ENCODE results near the gene IQCH.
"Not testable (repeated sequence)": the region's sequence is repeated elsewhere in the genome, so short reads cannot be mapped to it uniquely, and the experiment has no call there.

The IQCH gene

DNA sequence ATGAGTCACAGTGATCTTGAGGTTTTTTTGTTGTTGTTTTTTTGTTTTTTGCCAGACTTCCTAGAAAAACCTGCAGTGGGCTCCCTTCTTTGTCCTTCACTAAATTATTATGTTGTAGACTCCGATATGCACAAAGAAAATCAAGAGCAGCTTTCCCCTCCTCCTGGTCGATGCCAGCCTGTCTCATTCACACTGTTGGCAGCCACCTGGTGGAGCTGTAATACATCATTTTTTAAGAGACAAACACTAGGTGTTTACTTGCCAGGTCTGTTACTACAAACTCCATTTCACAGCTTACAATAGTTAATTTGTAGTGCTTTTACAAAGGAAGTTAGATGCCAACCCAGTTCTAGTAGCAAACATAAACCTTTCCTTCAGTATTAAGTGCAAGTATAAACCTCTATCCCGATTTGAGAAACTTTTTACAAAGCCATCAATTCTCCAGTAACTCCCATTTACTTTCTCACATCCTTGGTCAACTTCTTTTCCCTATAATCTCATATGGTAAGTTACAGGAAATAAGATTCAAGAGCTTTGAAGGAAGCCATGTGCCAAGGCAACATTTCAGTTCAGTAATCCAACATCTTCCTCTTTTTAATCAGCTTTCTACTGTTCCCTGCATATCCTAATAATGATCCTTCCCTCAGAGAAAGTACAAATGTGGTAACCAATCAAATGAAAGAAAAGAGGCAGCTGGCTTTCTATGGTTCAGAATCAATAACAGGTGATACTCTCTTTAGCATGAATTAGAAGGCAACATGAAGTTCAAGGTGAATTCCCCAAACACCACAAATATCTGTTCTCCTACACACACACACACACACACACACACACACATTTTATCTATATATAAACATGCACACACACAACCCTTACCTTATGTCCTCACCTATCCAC lies 14.1 kb upstream of the IQCH start:
- peaks cover 0 to 25% (median 7%) of the 10 kb centered on the region in 11 experiments; a peak in 9 of 22 replicates for H4K20me1 ChIP-seq
- no peak overlapping the region for H3K9ac ChIP-seq
- H3K4me2 ChIP-seq, result peak overlapping the region; percentile 58 to 80 (median 74)
- H3K27ac ChIP-seq, result peak overlapping the region in 2 of 11 experiments; percentile 4 to 17; a peak in 1 of 22 replicates
- peaks cover 0 to 8% (median 0%) of the 10 kb centered on the region in 11 experiments; a peak in 3 of 22 replicates for H3K9me3 ChIP-seq (replicated peaks in 1 of 11)
- peaks cover 36 to 44% (median 39%) of the 10 kb centered on the region in 10 experiments for H3K4me1 ChIP-seq
- TF ChIP-seq Cebpa-rat (IDR thresholded peaks at IDR 0.05), result no peak
- H3K4me3 ChIP-seq, result no peak overlapping the region
- H3K27me3 ChIP-seq, result no peaks in the 10 kb centered on the region
- H3K36me3 ChIP-seq, result peaks cover 0 to 24% (median 9%) of the 10 kb centered on the region in 11 experiments; a peak in 13 of 22 replicates

DNA sequence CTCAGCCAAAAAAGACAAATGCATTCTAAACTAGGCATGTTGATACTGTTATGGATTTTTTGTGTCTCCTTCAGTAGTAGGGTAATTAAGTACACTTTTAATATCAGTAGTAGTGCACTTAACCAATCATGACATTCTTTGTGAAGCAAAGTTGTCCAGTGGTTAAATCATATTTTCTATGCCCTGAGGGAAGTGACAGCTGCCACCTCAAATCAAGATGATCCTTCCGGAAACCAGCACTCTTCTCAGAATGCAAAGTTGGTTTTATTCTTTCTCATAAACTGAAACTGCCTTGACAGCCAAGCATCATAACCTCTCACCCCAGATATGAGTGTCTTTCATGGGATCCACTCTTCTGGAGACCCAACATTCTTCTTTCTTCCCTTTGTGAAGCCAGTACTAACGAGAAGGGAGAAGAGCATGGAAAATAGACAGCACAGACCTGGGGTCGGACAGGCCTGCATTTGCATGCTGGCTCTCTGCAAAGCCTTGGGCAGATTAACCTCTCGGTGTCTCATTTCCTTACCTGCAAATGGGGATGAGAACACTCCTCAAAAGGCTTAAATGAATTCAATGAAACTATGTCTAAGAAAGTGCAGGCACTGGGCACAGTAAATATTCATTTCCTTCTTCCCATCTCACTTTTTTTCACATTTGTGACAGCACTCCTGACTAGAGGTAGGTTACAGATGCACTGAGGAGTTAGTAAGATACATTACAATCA lies 13.3 kb upstream of the IQCH start:
- no peak for TF ChIP-seq Cebpa-rat (IDR thresholded peaks at IDR 0.05)
- H3K9ac ChIP-seq, result peak overlapping the region in 3 of 11 experiments; percentile 4 to 35 (median 10); a peak in 2 of 22 replicates
- H3K4me2 ChIP-seq, result peak overlapping the region; percentile 58 to 80 (median 74)
- peaks cover 36 to 44% (median 39%) of the 10 kb centered on the region in 10 experiments for H3K4me1 ChIP-seq
- peak overlapping the region in 4 of 11 experiments; percentile 8 to 21 (median 13); a peak in 6 of 22 replicates for H3K27ac ChIP-seq
- peaks cover 4 to 16% (median 6%) of the 10 kb centered on the region in 11 experiments; a peak in 20 of 22 replicates for H3K9me3 ChIP-seq (replicated peaks in 1 of 11)
- H4K20me1 ChIP-seq, result peaks cover 0 to 25% (median 7%) of the 10 kb centered on the region in 11 experiments; a peak in 9 of 22 replicates
- 0 out of 20 replicates have a peak overlapping the region, but pooled peaks of 1 of the 10 experiments have one; percentile 10 for H3K4me3 ChIP-seq
- peaks cover 7 to 25% (median 11%) of the 10 kb centered on the region in 11 experiments; a peak in 20 of 22 replicates for H3K36me3 ChIP-seq
- no peaks in the 10 kb centered on the region for H3K27me3 ChIP-seq

DNA sequence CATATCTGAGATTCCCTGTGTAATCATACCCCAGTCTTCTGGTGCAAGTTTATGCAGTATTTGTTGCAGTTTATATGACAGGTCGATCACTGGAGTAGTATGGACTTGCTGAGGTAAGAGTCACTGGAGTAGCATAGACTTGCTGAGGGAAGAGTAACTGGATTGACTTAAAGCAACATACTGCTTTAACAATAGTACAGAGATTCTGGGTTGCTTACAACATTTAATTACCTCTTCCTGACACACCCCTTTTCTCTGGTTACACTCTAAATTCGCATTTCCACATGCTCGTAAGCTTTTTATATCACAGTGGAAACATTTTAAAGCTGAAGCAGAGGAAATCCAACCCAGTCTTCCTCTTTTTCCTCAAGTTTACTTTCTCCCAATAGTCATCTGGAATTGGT lies 11.9 kb upstream of the IQCH start:
- H4K20me1 ChIP-seq, result peaks cover 0 to 25% (median 7%) of the 10 kb centered on the region in 11 experiments; a peak in 9 of 22 replicates
- no peaks in the 10 kb centered on the region for H3K27me3 ChIP-seq
- no peak for TF ChIP-seq Cebpa-rat (IDR thresholded peaks at IDR 0.05)
- peak overlapping the region in 2 of 10 experiments; percentile 6 to 25; a peak in 1 of 20 replicates for H3K4me3 ChIP-seq
- peak overlapping the region in 3 of 11 experiments; percentile 7 to 25 (median 13); a peak in 3 of 22 replicates for H3K27ac ChIP-seq
- peaks cover 18 to 34% (median 22%) of the 10 kb centered on the region in 11 experiments for H3K36me3 ChIP-seq
- H3K9me3 ChIP-seq (replicated peaks in 1 of 11), result peaks cover 17 to 30% (median 19%) of the 10 kb centered on the region in 11 experiments
- peak overlapping the region; percentile 44 to 83 (median 71) for H3K4me2 ChIP-seq
- H3K9ac ChIP-seq, result peak overlapping the region in 1 of 11 experiments; percentile 16; a peak in 1 of 22 replicates
- peaks cover 36 to 44% (median 39%) of the 10 kb centered on the region in 10 experiments for H3K4me1 ChIP-seq

DNA sequence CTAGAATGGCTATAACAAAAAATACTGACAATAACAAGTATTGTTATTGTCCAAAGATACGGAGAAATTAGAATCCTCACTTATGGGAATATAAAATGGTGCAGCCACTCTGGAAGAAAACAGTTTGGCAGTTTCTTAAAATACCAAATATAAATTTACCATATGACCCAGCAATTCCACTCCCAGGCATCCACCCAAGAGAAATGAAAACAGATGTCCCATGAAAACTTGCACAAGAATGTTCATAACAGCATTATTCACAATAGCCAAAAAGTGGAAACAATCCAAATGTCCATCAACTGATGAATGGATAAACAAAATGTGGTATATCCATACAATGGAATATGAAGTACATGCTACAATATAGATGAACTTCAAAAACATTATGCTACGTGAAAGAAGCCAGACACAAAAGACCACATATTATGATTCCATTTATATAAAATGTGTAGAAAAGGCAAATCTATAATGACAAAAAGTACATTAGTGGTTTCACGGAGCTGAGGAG lies 9.6 kb upstream of the IQCH start:
- Histone ChIP-seq H4K20me1 (peaks cover 0 to 24% (median 7%) of the 10 kb centered on the region in 11 experiments; a peak in 9 of 22 replicates), H3K4me1 (peaks cover 32 to 41% (median 35%) of the 10 kb centered on the region in 10 experiments), H3K4me3 (no peak overlapping the region), H3K27me3 (no peaks in the 10 kb centered on the region), H3K36me3 (peaks cover 18 to 36% (median 22%) of the 10 kb centered on the region in 11 experiments), H3K4me2 (no peak overlapping the region), H3K27ac (no peak overlapping the region), H3K9me3 (replicated peaks in 1 of 11) (peaks cover 17 to 37% (median 20%) of the 10 kb centered on the region in 11 experiments), H3K9ac (no peak overlapping the region)
- no peak for TF ChIP-seq Cebpa-rat (IDR thresholded peaks at IDR 0.05)

DNA sequence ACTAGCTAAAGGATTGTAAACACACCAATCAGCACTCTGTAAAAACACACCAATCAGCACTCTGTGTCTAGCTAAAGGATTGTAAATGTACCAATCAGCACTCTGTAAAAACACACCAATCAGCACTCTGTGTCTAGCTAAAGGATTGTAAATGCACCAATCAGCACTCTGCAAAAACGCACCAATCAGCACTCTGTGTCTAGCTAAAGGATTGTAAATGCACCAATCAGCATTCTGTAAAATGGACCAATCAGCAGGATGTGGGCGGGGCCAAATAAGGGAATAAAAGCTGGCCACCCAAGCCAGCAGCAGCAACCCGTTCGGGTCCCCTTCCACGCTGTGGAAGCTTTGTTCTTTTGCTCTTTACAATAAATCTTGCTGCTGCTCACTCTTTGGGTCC lies 8.0 kb upstream of the IQCH start:
- H3K4me2 ChIP-seq, H3K9ac ChIP-seq, H3K27ac ChIP-seq, H3K27me3 ChIP-seq, H3K4me3 ChIP-seq: not testable (repeated sequence)
- peaks cover 17 to 37% (median 20%) of the 10 kb centered on the region in 11 experiments for H3K9me3 ChIP-seq (replicated peaks in 1 of 11)
- H3K36me3 ChIP-seq, result peaks cover 18 to 36% (median 22%) of the 10 kb centered on the region in 11 experiments
- H4K20me1 ChIP-seq, result peaks cover 0 to 18% (median 6%) of the 10 kb centered on the region in 11 experiments; a peak in 9 of 22 replicates
- peaks cover 17 to 28% (median 19%) of the 10 kb centered on the region in 10 experiments for H3K4me1 ChIP-seq

DNA sequence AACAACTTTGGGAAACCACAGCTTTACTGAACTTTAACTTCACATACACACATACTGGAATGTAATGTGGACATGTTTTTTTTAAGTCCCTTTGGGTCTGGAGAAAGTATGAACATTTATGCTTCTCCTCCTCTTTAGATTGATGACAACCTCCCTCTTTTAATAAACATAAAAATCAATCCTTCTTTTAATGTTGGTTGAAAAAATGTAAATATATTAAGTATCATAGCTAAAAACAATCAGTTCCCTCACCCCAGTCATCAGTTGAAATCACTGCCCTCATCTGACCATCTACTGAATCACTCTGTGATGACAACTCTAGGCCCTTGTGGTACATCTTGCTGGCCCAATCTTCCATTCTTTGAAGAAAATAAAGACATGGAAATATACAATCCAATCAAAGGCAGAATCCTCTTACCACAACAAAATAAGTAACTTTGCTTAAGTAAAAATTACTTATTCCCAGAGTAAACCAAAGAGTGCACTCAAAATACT lies 6.5 kb upstream of the IQCH start:
- Histone ChIP-seq H3K9ac (no peak overlapping the region), H3K4me3 (no peak overlapping the region), H3K4me1 (peaks cover 10 to 26% (median 14%) of the 10 kb centered on the region in 10 experiments), H3K4me2 (no peak overlapping the region), H3K9me3 (replicated peaks in 1 of 11) (peaks cover 17 to 37% (median 20%) of the 10 kb centered on the region in 11 experiments), H3K36me3 (peaks cover 18 to 36% (median 22%) of the 10 kb centered on the region in 11 experiments), H4K20me1 (peaks cover 0 to 23% (median 5%) of the 10 kb centered on the region in 11 experiments; a peak in 7 of 22 replicates), H3K27me3 (no peaks in the 10 kb centered on the region), H3K27ac (no peak overlapping the region)
- TF ChIP-seq Cebpa-rat (IDR thresholded peaks at IDR 0.05), result no peak

DNA sequence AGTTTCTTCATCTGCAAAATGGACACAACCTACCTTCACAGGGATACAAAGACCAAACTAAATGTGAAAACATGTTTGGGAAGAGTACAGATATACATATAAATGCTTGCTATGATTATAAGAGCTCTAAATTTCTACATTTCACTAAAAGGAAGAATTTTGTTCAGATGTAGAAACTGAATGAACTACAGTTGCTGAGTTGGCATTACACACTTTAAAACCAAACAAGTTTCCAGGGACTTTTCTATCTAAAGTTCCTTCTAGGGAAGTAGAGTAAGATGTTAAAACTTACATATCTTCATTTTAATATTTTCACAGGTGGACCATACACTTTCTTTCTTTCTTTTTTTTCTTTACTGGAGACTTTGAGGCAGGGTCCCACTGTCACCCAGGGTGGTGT lies 4.8 kb upstream of the IQCH start:
- peaks cover 14 to 28% (median 18%) of the 10 kb centered on the region in 10 experiments for H3K4me1 ChIP-seq
- peak overlapping the region in 1 of 11 experiments; percentile 1; a peak in 1 of 22 replicates for H3K4me2 ChIP-seq
- peaks cover 0 to 31% (median 0%) of the 10 kb centered on the region in 11 experiments; a peak in 6 of 22 replicates for H4K20me1 ChIP-seq
- H3K9ac ChIP-seq, result no peak overlapping the region; a peak in 1 of 22 replicates
- H3K27me3 ChIP-seq, result no peaks in the 10 kb centered on the region
- H3K27ac ChIP-seq, result no peak overlapping the region
- no peak for TF ChIP-seq Cebpa-rat (IDR thresholded peaks at IDR 0.05)
- peaks cover 16 to 33% (median 20%) of the 10 kb centered on the region in 11 experiments for H3K9me3 ChIP-seq (replicated peaks in 1 of 11)
- peaks cover 18 to 31% (median 21%) of the 10 kb centered on the region in 11 experiments for H3K36me3 ChIP-seq
- H3K4me3 ChIP-seq, result no peak overlapping the region

DNA sequence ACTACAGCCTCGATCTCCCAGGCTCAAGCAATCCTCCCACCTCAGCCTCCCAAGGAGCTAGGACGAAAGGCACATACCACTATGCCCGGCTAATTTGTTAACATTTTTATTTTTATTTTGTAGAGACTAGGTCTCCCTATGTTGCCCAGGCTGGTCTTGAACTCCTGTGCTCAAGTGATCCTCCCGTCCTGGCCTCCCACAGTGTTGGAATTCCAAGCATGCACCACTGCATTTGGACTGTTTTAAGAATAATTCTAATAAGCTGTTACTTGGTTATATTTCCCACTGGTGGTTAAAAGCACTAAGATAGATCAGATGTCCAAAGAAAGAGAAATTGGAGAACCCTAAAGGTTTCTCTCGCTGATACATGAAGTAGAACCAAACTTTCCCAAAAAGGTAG lies 3.3 kb upstream of the IQCH start:
- Histone ChIP-seq H3K4me3 (no peak overlapping the region), H3K27ac (no peak overlapping the region), H3K9me3 (replicated peaks in 1 of 11) (peaks cover 11 to 21% (median 14%) of the 10 kb centered on the region in 11 experiments), H3K4me1 (peaks cover 15 to 32% (median 20%) of the 10 kb centered on the region in 10 experiments), H3K27me3 (no peaks in the 10 kb centered on the region), H3K36me3 (peaks cover 9 to 17% (median 12%) of the 10 kb centered on the region in 11 experiments), H3K4me2 (no peak overlapping the region), H3K9ac (no peak overlapping the region), H4K20me1 (peaks cover 0 to 31% (median 0%) of the 10 kb centered on the region in 11 experiments; a peak in 6 of 22 replicates)
- TF ChIP-seq Cebpa-rat (IDR thresholded peaks at IDR 0.05), result no peak

Measured in BLaER1 treated with 17β-estradiol and CSF1 and Interleukin-3, amounts not matched to agents 10 nM and 100 nM (cell line).